Measurements from ENCODE around the gene COX19. TPM values are rescaled to one million over a fixed set of nuclear protein-coding genes. Genes with fewer than 3 reads are reported as not detected.

The COX19 gene
- total and polyA plus RNA-seq, 2 donors (not counting 1 experiment from before 2014, with no cell fraction given), result 4.3 to 11.7 TPM

GRCh38 chr7:1015196-1016121 lies 40.1 kb upstream of the COX19 start:
- Histone ChIP-seq H2AFZ (ENCODE audit: low read length) (no peak overlapping the region), H3K4me3 (replicated peaks in 1 of 4; ENCODE audit: control extremely low read depth in 1 of 4, insufficient read depth in 1 of 4, low read depth in 3 of 4, low read length in 4 of 4) (no peak overlapping the region), H3K4me1 (ENCODE audit: control insufficient read depth, extremely low read depth, insufficient read depth, low read length) (no peaks in the 10 kb centered on the region), H3K27ac (ENCODE audit: insufficient read depth, low read length) (no peak overlapping the region), H3K4me2 (ENCODE audit: extremely low read depth, insufficient read depth, low read length) (no peak overlapping the region), H3K9me3 (ENCODE audit: control insufficient read depth, insufficient read depth, low read depth, low read length) (no peaks in the 10 kb centered on the region), H3K36me3 (ENCODE audit: control insufficient read depth, insufficient read depth, low read length) (no peaks in the 10 kb centered on the region), H3K79me2 (ENCODE audit: control insufficient read depth, insufficient read depth, low read length) (no peaks in the 10 kb centered on the region), H3K9ac (ENCODE audit: insufficient read depth, low read length) (no peak overlapping the region), H3K27me3 (ENCODE audit: control insufficient read depth, insufficient read depth, low read length) (no peaks in the 10 kb centered on the region), H4K20me1 (ENCODE audit: control insufficient read depth, extremely low read depth, insufficient read depth, low read length) (no peaks in the 10 kb centered on the region)
- DNase-seq (ENCODE audit: low read depth in 2 of 2), result no peak
- TF ChIP-seq EZH2 (IDR thresholded peaks at IDR 0.05; ENCODE audit: low read length, missing control alignments) (no peak), CTCF (conservative IDR thresholded peaks at IDR 0.05 in 1 of 2, IDR thresholded peaks at IDR 0.05 in 1 of 2; ENCODE audit: low read depth in 1 of 2, low read length in 2 of 2) (no peak)

GRCh38 chr7:1014681-1015080 lies 39.3 kb upstream of the COX19 start:
- Histone ChIP-seq H2AFZ (ENCODE audit: low read length) (no peak overlapping the region), H3K4me1 (ENCODE audit: control insufficient read depth, extremely low read depth, insufficient read depth, low read length) (no peaks in the 10 kb centered on the region), H3K27me3 (ENCODE audit: control insufficient read depth, insufficient read depth, low read length) (no peaks in the 10 kb centered on the region), H3K9me3 (ENCODE audit: control insufficient read depth, insufficient read depth, low read depth, low read length) (no peaks in the 10 kb centered on the region), H3K36me3 (ENCODE audit: control insufficient read depth, insufficient read depth, low read length) (peaks cover 2% of the 10 kb centered on the region), H4K20me1 (ENCODE audit: control insufficient read depth, extremely low read depth, insufficient read depth, low read length) (no peaks in the 10 kb centered on the region), H3K27ac (ENCODE audit: insufficient read depth, low read length) (no peak overlapping the region), H3K79me2 (ENCODE audit: control insufficient read depth, insufficient read depth, low read length) (no peaks in the 10 kb centered on the region), H3K4me3 (replicated peaks in 1 of 4; ENCODE audit: control extremely low read depth in 1 of 4, insufficient read depth in 1 of 4, low read depth in 3 of 4, low read length in 4 of 4) (no peak overlapping the region), H3K9ac (ENCODE audit: insufficient read depth, low read length) (no peak overlapping the region), H3K4me2 (ENCODE audit: extremely low read depth, insufficient read depth, low read length) (no peak overlapping the region)
- TF ChIP-seq CTCF (conservative IDR thresholded peaks at IDR 0.05 in 1 of 2, IDR thresholded peaks at IDR 0.05 in 1 of 2; ENCODE audit: low read depth in 1 of 2, low read length in 2 of 2) (no peak), EZH2 (IDR thresholded peaks at IDR 0.05; ENCODE audit: low read length, missing control alignments) (no peak)
- no peak for DNase-seq (ENCODE audit: low read depth in 2 of 2)

- Histone ChIP-seq H3K27ac (ENCODE audit: insufficient read depth, low read length) (no peak overlapping the region), H3K4me1 (ENCODE audit: control insufficient read depth, extremely low read depth, insufficient read depth, low read length) (no peaks in the 10 kb centered on the region), H3K36me3 (ENCODE audit: control insufficient read depth, insufficient read depth, low read length) (peaks cover 5% of the 10 kb centered on the region), H3K9ac (ENCODE audit: insufficient read depth, low read length) (no peak overlapping the region), H3K4me2 (ENCODE audit: extremely low read depth, insufficient read depth, low read length) (no peak overlapping the region), H3K79me2 (ENCODE audit: control insufficient read depth, insufficient read depth, low read length) (no peaks in the 10 kb centered on the region), H3K4me3 (replicated peaks in 1 of 4; ENCODE audit: control extremely low read depth in 1 of 4, insufficient read depth in 1 of 4, low read depth in 3 of 4, low read length in 4 of 4) (no peak overlapping the region), H3K27me3 (ENCODE audit: control insufficient read depth, insufficient read depth, low read length) (no peaks in the 10 kb centered on the region), H4K20me1 (ENCODE audit: control insufficient read depth, extremely low read depth, insufficient read depth, low read length) (no peaks in the 10 kb centered on the region), H2AFZ (ENCODE audit: low read length) (no peak overlapping the region), H3K9me3 (ENCODE audit: control insufficient read depth, insufficient read depth, low read depth, low read length) (no peaks in the 10 kb centered on the region)
- TF ChIP-seq EZH2 (IDR thresholded peaks at IDR 0.05; ENCODE audit: low read length, missing control alignments), result no peak
- TF ChIP-seq CTCF (conservative IDR thresholded peaks at IDR 0.05 in 1 of 2, IDR thresholded peaks at IDR 0.05 in 1 of 2; ENCODE audit: low read depth in 1 of 2, low read length in 2 of 2), result no peak
- DNase-seq (ENCODE audit: low read depth in 2 of 2), result no peak
Observed at GRCh38 chr7:1013581-1013980, 38.2 kb upstream of the COX19 start.

Data from fibroblast of lung (primary cell).